GM15510 (cell line): ENCODE data around the gene USP17L22.
"Not testable (repeated sequence)": the region's sequence is repeated elsewhere in the genome, so short reads cannot be mapped to it uniquely, and the experiment has no call there.

Experiments
- POLR2A ChIP-seq: IDR thresholded peaks from 3 replicates; pipeline ENCODE4 v1.6.1; 2011; ENCODE audit warnings: borderline replicate concordance; ENCODE audit not compliant: insufficient read length; ENCODE audit errors: extremely low read depth

USP17L22 gene, protein sequence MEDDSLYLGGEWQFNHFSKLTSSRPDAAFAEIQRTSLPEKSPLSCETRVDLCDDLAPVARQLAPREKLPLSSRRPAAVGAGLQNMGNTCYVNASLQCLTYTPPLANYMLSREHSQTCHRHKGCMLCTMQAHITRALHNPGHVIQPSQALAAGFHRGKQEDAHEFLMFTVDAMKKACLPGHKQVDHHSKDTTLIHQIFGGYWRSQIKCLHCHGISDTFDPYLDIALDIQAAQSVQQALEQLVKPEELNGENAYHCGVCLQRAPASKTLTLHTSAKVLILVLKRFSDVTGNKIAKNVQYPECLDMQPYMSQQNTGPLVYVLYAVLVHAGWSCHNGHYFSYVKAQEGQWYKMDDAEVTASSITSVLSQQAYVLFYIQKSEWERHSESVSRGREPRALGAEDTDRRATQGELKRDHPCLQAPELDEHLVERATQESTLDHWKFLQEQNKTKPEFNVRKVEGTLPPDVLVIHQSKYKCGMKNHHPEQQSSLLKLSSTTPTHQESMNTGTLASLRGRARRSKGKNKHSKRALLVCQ

DNA sequence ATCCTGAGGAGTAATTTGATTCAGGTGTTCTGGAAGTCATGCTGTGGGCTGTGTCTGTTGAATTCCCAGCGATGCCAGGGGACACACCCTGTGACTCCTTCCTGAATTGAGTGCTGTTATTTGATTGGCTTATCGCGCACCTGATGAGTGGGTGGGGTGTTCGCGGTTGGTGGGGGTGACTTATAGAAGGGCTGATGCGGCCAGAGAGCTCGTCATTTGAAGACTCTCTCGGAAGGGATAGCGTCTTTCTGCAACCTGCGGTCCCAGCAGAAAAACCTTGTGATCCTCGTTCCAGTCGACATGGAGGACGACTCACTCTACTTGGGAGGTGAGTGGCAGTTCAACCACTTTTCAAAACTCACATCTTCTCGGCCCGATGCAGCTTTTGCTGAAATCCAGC is at the start of gene USP17L22:
TSS of gene USP17L22 (plus strand) at position 301 of the 400 bp plus-strand sequence. CDS start at position 301, 0 bp downstream.
- TF ChIP-seq POLR2A, result not testable (repeated sequence)

DNA sequence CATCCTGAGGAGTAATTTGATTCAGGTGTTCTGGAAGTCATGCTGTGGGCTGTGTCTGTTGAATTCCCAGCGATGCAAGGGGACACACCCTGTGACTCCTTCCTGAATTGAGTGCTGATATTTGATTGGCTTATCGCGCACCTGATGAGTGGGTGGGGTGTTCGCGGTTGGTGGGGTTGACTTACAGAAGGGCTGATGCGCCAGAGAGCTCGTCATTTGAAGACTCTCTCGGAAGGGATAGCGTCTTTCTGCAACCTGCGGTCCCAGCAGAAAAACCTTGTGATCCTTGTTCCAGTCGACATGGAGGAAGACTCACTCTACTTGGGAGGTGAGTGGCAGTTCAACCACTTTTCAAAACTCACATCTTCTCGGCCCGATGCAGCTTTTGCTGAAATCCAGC is 47.6 kb upstream of the USP17L22 start, which contains the start of gene USP17L12:
TSS of gene USP17L12 (plus strand) at position 301 of the 400 bp plus-strand sequence. CDS start at position 301, 0 bp downstream.
- TF ChIP-seq POLR2A, result not testable (repeated sequence)

DNA sequence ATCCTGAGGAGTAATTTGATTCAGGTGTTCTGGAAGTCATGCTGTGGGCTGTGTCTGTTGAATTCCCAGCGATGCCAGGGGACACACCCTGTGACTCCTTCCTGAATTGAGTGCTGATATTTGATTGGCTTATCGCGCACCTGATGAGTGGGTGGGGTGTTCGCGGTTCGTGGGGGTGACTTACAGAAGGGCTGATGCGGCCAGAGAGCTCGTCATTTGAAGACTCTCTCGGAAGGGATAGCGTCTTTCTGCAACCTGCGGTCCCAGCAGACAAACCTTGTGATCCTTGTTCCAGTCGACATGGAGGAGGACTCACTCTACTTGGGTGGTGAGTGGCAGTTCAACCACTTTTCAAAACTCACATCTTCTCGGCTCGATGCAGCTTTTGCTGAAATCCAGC is 42.8 kb upstream of the USP17L22 start, which contains the start of gene USP17L13:
TSS of gene USP17L13 (plus strand) at position 301 of the 400 bp plus-strand sequence. CDS start at position 301, 0 bp downstream.
- not testable (repeated sequence) for TF ChIP-seq POLR2A

DNA sequence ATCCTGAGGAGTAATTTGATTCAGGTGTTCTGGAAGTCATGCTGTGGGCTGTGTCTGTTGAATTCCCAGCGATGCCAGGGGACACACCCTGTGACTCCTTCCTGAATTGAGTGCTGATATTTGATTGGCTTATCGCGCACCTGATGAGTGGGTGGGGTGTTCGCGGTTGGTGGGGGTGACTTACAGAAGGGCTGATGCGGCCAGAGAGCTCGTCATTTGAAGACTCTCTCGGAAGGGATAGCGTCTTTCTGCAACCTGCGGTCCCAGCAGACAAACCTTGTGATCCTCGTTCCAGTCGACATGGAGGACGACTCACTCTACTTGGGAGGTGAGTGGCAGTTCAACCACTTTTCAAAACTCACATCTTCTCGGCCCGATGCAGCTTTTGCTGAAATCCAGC is 33.3 kb upstream of the USP17L22 start, which contains the start of gene USP17L15:
TSS of gene USP17L15 (plus strand) at position 301 of the 400 bp plus-strand sequence. CDS start at position 301, 0 bp downstream.
- TF ChIP-seq POLR2A, result not testable (repeated sequence)

DNA sequence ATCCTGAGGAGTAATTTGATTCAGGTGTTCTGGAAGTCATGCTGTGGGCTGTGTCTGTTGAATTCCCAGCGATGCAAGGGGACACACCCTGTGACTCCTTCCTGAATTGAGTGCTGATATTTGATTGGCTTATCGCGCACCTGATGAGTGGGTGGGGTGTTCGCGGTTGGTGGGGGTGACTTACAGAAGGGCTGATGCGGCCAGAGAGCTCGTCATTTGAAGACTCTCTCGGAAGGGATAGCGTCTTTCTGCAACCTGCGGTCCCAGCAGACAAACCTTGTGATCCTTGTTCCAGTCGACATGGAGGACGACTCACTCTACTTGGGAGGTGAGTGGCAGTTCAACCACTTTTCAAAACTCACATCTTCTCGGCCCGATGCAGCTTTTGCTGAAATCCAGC is 23.8 kb upstream of the USP17L22 start, which contains the start of gene USP17L17:
TSS of gene USP17L17 (plus strand) at position 301 of the 400 bp plus-strand sequence. CDS start at position 301, 0 bp downstream.
- TF ChIP-seq POLR2A, result not testable (repeated sequence)

DNA sequence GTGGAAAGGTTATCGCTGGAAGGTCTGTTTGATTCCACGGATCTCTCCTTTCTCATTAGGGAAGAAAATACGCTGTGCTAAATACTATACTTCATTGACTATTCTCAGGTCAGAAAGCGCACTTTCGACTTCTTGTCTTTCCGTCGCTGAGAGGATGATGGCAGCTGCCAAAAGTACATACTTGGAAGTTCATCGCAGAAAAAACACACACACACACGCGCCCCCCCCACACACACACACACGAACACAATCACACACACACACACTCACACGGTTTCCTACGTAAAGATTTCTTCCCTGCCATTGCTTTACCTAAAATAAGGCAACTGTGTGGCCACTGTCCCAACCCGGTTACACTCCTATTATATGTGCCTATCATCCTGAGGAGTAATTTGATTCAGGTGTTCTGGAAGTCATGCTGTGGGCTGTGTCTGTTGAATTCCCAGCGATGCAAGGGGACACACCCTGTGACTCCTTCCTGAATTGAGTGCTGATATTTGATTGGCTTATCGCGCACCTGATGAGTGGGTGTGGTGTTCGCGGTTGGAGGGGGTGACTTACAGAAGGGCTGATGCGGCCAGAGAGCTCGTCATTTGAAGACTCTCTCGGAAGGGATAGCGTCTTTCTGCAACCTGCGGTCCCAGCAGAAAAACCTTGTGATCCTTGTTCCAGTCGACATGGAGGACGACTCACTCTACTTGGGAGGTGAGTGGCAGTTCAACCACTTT is 19.3 kb upstream of the USP17L22 start, which contains the start of gene USP17L18:
TSS of gene USP17L18 (plus strand) at position 678 of the 728 bp plus-strand sequence. CDS start at position 678, 0 bp downstream.
- TF ChIP-seq POLR2A, result not testable (repeated sequence)

DNA sequence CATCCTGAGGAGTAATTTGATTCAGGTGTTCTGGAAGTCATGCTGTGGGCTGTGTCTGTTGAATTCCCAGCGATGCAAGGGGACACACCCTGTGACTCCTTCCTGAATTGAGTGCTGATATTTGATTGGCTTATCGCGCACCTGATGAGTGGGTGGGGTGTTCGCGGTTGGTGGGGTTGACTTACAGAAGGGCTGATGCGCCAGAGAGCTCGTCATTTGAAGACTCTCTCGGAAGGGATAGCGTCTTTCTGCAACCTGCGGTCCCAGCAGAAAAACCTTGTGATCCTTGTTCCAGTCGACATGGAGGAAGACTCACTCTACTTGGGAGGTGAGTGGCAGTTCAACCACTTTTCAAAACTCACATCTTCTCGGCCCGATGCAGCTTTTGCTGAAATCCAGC is 14.3 kb upstream of the USP17L22 start, which contains the start of gene USP17L19:
TSS of gene USP17L19 (plus strand) at position 301 of the 400 bp plus-strand sequence. CDS start at position 301, 0 bp downstream.
- not testable (repeated sequence) for TF ChIP-seq POLR2A

DNA sequence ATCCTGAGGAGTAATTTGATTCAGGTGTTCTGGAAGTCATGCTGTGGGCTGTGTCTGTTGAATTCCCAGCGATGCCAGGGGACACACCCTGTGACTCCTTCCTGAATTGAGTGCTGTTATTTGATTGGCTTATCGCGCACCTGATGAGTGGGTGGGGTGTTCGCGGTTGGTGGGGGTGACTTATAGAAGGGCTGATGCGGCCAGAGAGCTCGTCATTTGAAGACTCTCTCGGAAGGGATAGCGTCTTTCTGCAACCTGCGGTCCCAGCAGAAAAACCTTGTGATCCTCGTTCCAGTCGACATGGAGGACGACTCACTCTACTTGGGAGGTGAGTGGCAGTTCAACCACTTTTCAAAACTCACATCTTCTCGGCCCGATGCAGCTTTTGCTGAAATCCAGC is 9.6 kb upstream of the USP17L22 start, which contains the start of gene USP17L20:
TSS of gene USP17L20 (plus strand) at position 301 of the 400 bp plus-strand sequence. CDS start at position 301, 0 bp downstream.
- TF ChIP-seq POLR2A, result not testable (repeated sequence)

DNA sequence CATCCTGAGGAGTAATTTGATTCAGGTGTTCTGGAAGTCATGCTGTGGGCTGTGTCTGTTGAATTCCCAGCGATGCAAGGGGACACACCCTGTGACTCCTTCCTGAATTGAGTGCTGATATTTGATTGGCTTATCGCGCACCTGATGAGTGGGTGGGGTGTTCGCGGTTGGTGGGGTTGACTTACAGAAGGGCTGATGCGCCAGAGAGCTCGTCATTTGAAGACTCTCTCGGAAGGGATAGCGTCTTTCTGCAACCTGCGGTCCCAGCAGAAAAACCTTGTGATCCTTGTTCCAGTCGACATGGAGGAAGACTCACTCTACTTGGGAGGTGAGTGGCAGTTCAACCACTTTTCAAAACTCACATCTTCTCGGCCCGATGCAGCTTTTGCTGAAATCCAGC is 4.8 kb upstream of the USP17L22 start, which contains the start of gene USP17L21:
TSS of gene USP17L21 (plus strand) at position 301 of the 400 bp plus-strand sequence. CDS start at position 301, 0 bp downstream.
- not testable (repeated sequence) for TF ChIP-seq POLR2A
